ENCODE measurements around the gene ZMYND11. TPM values are rescaled to one million over a fixed set of nuclear protein-coding genes. Genes with fewer than 3 reads are reported as not detected.

Gene ZMYND11
- total and polyA plus RNA-seq, 2 of the 8 experiments (the other 6 are each of a cell fraction or from before 2014, with no cell fraction given), result 7.5 to 26.6 TPM

DNA sequence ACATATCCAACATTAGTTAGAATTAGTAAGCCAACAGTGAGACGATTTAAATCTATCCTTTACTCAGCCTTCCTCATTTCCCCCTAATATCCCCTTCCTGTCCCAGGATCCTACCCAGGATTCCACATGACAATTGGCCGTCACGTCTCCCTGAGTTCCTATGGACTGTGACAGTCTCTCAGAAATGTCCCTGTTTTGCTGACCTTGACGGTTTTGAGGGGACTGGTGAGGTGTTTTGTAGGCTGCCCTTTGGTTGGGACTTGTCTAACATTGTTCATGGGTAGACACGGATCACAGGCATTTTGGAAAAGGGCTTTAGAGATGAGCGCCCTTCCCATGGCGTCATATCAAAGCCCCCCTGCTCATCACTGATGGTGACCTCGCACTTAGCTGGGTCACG, 162.8 kb downstream of the ZMYND11 start:
- H3K56ac ChIP-seq (replicated peaks; ENCODE audit: insufficient read length, low read depth, low read length), result no peak overlapping the region
- H2BK20ac ChIP-seq (ENCODE audit: low read length), result no peak overlapping the region
- no peak overlapping the region for H3K9ac ChIP-seq (replicated peaks in 1 of 4; ENCODE audit: extremely low read depth in 1 of 4, low read depth in 3 of 4, low read length in 3 of 4)
- no peaks in the 10 kb centered on the region for H3K27me3 ChIP-seq (replicated peaks in 1 of 4; ENCODE audit: control insufficient read depth in 3 of 4, extremely low read depth in 1 of 4, insufficient read depth in 3 of 4, low read length in 3 of 4)
- H4K5ac ChIP-seq (ENCODE audit: insufficient read length, low read depth, low read length), result no peak overlapping the region
- no peak overlapping the region for H2AFZ ChIP-seq (ENCODE audit: low read length)
- TF ChIP-seq NANOG (IDR thresholded peaks at IDR 0.05; ENCODE audit: insufficient read depth, low read depth, low read length, poor library complexity, severe bottlenecking), result no peak
- TF ChIP-seq POLR2A (IDR thresholded peaks at IDR 0.05; ENCODE audit: control extremely low read depth in 1 of 2, low read depth in 2 of 2, low read length in 2 of 2), result no peak
- H4K91ac ChIP-seq (replicated peaks; ENCODE audit: insufficient read length, low read length), result no peak overlapping the region
- no peak overlapping the region for H3K4me2 ChIP-seq (ENCODE audit: insufficient read depth in 1 of 2, low read depth in 2 of 2, low read length in 2 of 2)
- CTCF ChIA-PET (ENCODE audit: partially characterized antibody), result interaction anchor here (1.0 kb wide), 1 partner anchor 18 kb away, joined by 3 read pairs; no protein-coding TSS in a partner anchor
- H3K14ac ChIP-seq (ENCODE audit: insufficient read length), result no peak overlapping the region
- H2BK12ac ChIP-seq (ENCODE audit: low read depth, low read length), result no peak overlapping the region
- no peaks in the 10 kb centered on the region; the same call in 1 of the 2 replicates for H3K23me2 ChIP-seq (ENCODE audit: low read depth, low read length)
- no peak overlapping the region for H2BK120ac ChIP-seq (replicated peaks; ENCODE audit: low read depth, low read length)
- no peaks in the 10 kb centered on the region for H3K9me3 ChIP-seq (ENCODE audit: insufficient read depth in 2 of 2, low read depth in 1 of 2, low read length in 1 of 2)
- 0 out of 2 replicates have a peak overlapping the region, but pooled peaks have one; percentile 44 for H2BK5ac ChIP-seq (ENCODE audit: low read depth, low read length)
- H3K4me3 ChIP-seq (ENCODE audit: extremely low read depth in 1 of 4, insufficient read depth in 2 of 4, low read depth in 3 of 4, low read length in 4 of 4), result no peak overlapping the region
- no peak overlapping the region for H3K27ac ChIP-seq (ENCODE audit: low read depth, low read length)
- no peak for DNase-seq (ENCODE audit: low read depth in 1 of 2, low spot score in 2 of 2)
- H3K4me1 ChIP-seq (replicated peaks in 1 of 4; ENCODE audit: control insufficient read depth in 3 of 4, insufficient read depth in 4 of 4, low read length in 3 of 4), result no peaks in the 10 kb centered on the region
- no peak overlapping the region for H3K18ac ChIP-seq (ENCODE audit: extremely low read depth, low read length)
- no peaks in the 10 kb centered on the region; a peak in 1 of 8 replicates for H3K36me3 ChIP-seq (ENCODE audit: control insufficient read depth in 2 of 4, insufficient read depth in 4 of 4, low read length in 3 of 4)
- no peak overlapping the region for H3K23ac ChIP-seq (ENCODE audit: insufficient read length)
- no peak overlapping the region for H2BK15ac ChIP-seq (ENCODE audit: low read length)
- H4K20me1 ChIP-seq (replicated peaks in 1 of 2; ENCODE audit: control insufficient read depth in 1 of 2, insufficient read depth in 2 of 2, low read length in 2 of 2), result peaks cover 0 to under 1% of the 10 kb centered on the region in 2 experiments
- no peaks in the 10 kb centered on the region for H3K79me2 ChIP-seq (ENCODE audit: control insufficient read depth in 1 of 2, insufficient read depth in 2 of 2, low read length in 2 of 2)
- 80% methylated on average over 9 of the region's 9 CpGs; no CpG with 5 or more reads in 1 of the 2 experiments for WGBS, 2 experiments (ENCODE audit: extremely low coverage in 1 of 2, insufficient coverage in 1 of 2, insufficient read length in 1 of 2, insufficient replicate concordance in 2 of 2, low coverage in 1 of 2, low lambda C conversion rate in 2 of 2, missing lambda C conversion rate in 1 of 2)
- no peaks in the 10 kb centered on the region; the same call in 1 of the 2 replicates for H3K79me1 ChIP-seq (ENCODE audit: low read depth, low read length)
- no peak overlapping the region for H3K4ac ChIP-seq (replicated peaks; ENCODE audit: insufficient read length, low read depth, low read length)
- POLR2A ChIA-PET (ENCODE audit: partially characterized antibody), result no interaction called here
- FAIRE-seq, result no peak
- H4K8ac ChIP-seq (ENCODE audit: extremely low read depth, insufficient read depth, low read length), result no peak overlapping the region
- H2AK5ac ChIP-seq (ENCODE audit: low read depth, low read length), result 0 out of 2 replicates have a peak overlapping the region, but pooled peaks have one; percentile 39
